IMR-90 (cell line): ENCODE results near the gene TMEM140. TPM values are rescaled to one million over a fixed set of nuclear protein-coding genes. Genes with fewer than 3 reads are reported as not detected.

ENCODE experiments used
- ATAC-seq: fragments of 200-7000 bp; cut with Tn5 transposase; 2 replicates; pipeline ENCODE4 v1.9.1; 2020; ENCODE audit warnings: low read depth, mild to moderate bottlenecking, moderate library complexity
- BruUV-seq: library from RNA; stranded (reverse); fragments of 400-500 nt; replicated peaks from 2 replicates; lab custom pipeline; 2021; lab: Mats Ljungman, UMichigan
- CTCF ChIA-PET: fragments of 300-600 bp; formaldehyde crosslinking; extraction: SDS; loops from one replicate; lab custom pipeline; 2021; ENCODE audit warnings: antibody characterized with exemption; lab: Yijun Ruan, JAX
- POLR2A ChIA-PET: fragments of 300-600 bp; sonication (Branson Sonifier 250); formaldehyde crosslinking; loops from one replicate; lab custom pipeline; 2022; ENCODE audit warnings: antibody characterized with exemption; ENCODE audit not compliant: unreplicated experiment; lab: Charles Lee
- DNase-seq: peaks from one replicate; pipeline ENCODE4 v3.0.0; 2013
- H2AFZ ChIP-seq: replicated peaks from 2 replicates; pipeline ENCODE3; 2013; ENCODE audit warnings: low read length, mild to moderate bottlenecking; ENCODE audit not compliant: poor library complexity
- H2AK5ac ChIP-seq: 2 replicates; pipeline ENCODE4 v1.6.1; 2013; ENCODE audit warnings: low read depth, low read length, inconsistent platforms
- H2AK9ac ChIP-seq: replicated peaks from 2 replicates; pipeline ENCODE3; 2013; ENCODE audit warnings: mild to moderate bottlenecking, low read depth, low read length, moderate library complexity; ENCODE audit not compliant: poor library complexity
- H2BK120ac ChIP-seq: 2 replicates; pipeline ENCODE4 v1.6.1; 2013; ENCODE audit warnings: low read depth, low read length, inconsistent platforms
- H2BK15ac ChIP-seq: 3 replicates; pipeline ENCODE4 v1.6.1; 2013; ENCODE audit warnings: low read depth, low read length, inconsistent platforms
- H2BK20ac ChIP-seq: 2 replicates; pipeline ENCODE4 v1.6.1; 2013; ENCODE audit warnings: low read depth, mild to moderate bottlenecking, inconsistent platforms, low read length, moderate library complexity
- H2BK5ac ChIP-seq: 2 replicates; pipeline ENCODE4 v1.6.1; 2013; ENCODE audit warnings: mild to moderate bottlenecking, low read depth, low read length, inconsistent platforms; ENCODE audit not compliant: poor library complexity, severe bottlenecking
- H3K14ac ChIP-seq: replicated peaks from 2 replicates; pipeline ENCODE4 v1.6.1; 2013; ENCODE audit warnings: low read depth, low read length, inconsistent platforms
- H3K18ac ChIP-seq: 2 replicates; pipeline ENCODE4 v1.6.1; 2013; ENCODE audit warnings: low read depth, low read length, control low read depth
- H3K23ac ChIP-seq: 2 replicates; pipeline ENCODE4 v1.6.1; 2013; ENCODE audit warnings: low read depth, low read length, inconsistent platforms
- H3K27ac ChIP-seq: 2 replicates; pipeline ENCODE4 v1.5.1; 2013; ENCODE audit warnings: mild to moderate bottlenecking, control low read depth, low read length; ENCODE audit not compliant: insufficient read depth
- H3K27me3 ChIP-seq: 2 replicates; pipeline ENCODE4 v1.6.1; 2013; ENCODE audit warnings: low read length; ENCODE audit not compliant: control insufficient read depth, insufficient read depth
- H3K36me3 ChIP-seq: 2 replicates; pipeline ENCODE4 v1.6.1; 2013; ENCODE audit warnings: low read length, mixed read lengths; ENCODE audit not compliant: control insufficient read depth, insufficient read depth
- H3K4ac ChIP-seq: 2 replicates; pipeline ENCODE4 v1.6.1; 2013; ENCODE audit warnings: low read depth, low read length, inconsistent platforms
- H3K4me1 ChIP-seq: 2 replicates; pipeline ENCODE4 v1.6.1; 2013; ENCODE audit warnings: low read length, mixed read lengths; ENCODE audit not compliant: control insufficient read depth, insufficient read depth
- H3K4me2 ChIP-seq: 2 replicates; pipeline ENCODE4 v1.6.1; 2013; ENCODE audit warnings: low read depth, mild to moderate bottlenecking, control low read depth, low read length, moderate library complexity
- H3K4me3 ChIP-seq: 2 replicates; pipeline ENCODE4 v1.5.1; 2013; ENCODE audit warnings: low read depth, mild to moderate bottlenecking, control low read depth, low read length, moderate library complexity; ENCODE audit not compliant: insufficient read depth
- H3K56ac ChIP-seq: 2 replicates; pipeline ENCODE4 v1.6.1; 2013; ENCODE audit warnings: low read length, inconsistent platforms; ENCODE audit not compliant: insufficient read depth; ENCODE audit errors: extremely low read depth
- H3K79me1 ChIP-seq, 2 experiments: 2 replicates each; pipeline ENCODE4 v1.6.1; 2013; ENCODE audit warnings: low read length in 2 of 2, inconsistent platforms in 1 of 2, low read depth in 1 of 2
- H3K9ac ChIP-seq: 2 replicates; pipeline ENCODE4 v1.6.1; 2013; ENCODE audit warnings: low read depth, low read length, control low read depth
- H3K9me1 ChIP-seq: 2 replicates; pipeline ENCODE4 v1.6.1; 2013; ENCODE audit warnings: low read length, inconsistent platforms; ENCODE audit not compliant: insufficient read depth
- H3K9me3 ChIP-seq: 2 replicates; pipeline ENCODE4 v1.6.1; 2013; ENCODE audit warnings: low read length; ENCODE audit not compliant: control insufficient read depth, insufficient read depth
- H4K20me1 ChIP-seq: 2 replicates; pipeline ENCODE4 v1.6.1; 2013; ENCODE audit warnings: low read length, inconsistent platforms; ENCODE audit not compliant: insufficient read depth
- H4K5ac ChIP-seq: 2 replicates; pipeline ENCODE4 v1.6.1; 2013; ENCODE audit warnings: mild to moderate bottlenecking, low read depth, low read length, control low read depth
- H4K8ac ChIP-seq, 2 experiments: 2 replicates each; pipeline ENCODE4 v1.6.1; 2013; ENCODE audit warnings: low read depth in 2 of 2, low read length in 2 of 2, control low read depth in 1 of 2, inconsistent platforms in 1 of 2
- H4K91ac ChIP-seq: 2 replicates; pipeline ENCODE4 v1.6.1; 2013; ENCODE audit warnings: low read depth, low read length, inconsistent platforms; ENCODE audit not compliant: insufficient read depth
- CHD1 ChIP-seq: IDR thresholded peaks from 2 replicates; pipeline ENCODE4 v1.6.1; 2012; ENCODE audit warnings: low read depth, low read length, improper control_type of control experiment
- SMC3 ChIP-seq: fragments of 150-350 bp; IDR thresholded peaks from 2 replicates; pipeline ENCODE4 v1.6.1; 2016; ENCODE audit warnings: low read depth, mild to moderate bottlenecking, antibody characterized with exemption, low read length, moderate library complexity
- WGBS, 2 experiments: methylation state at CpG; one replicate each; pipeline versions ENCODE4 v1.1.5 to v1.1.7; 2013; ENCODE audit warnings: missing lambda C conversion rate in 2 of 2; ENCODE audit not compliant: insufficient read length in 1 of 2; ENCODE audit errors: extremely low coverage in 2 of 2; 5-methylcytosine and 5-hydroxymethylcytosine counted together
- dilution Hi-C: fragments of 300-500 bp; cut with HindIII; formaldehyde crosslinking; loops from one replicate; pipeline ENCODE4 v1.14.3; 2018; ENCODE audit warnings: low sequenced_read_pairs; ENCODE audit not compliant: unreplicated experiment
- in situ Hi-C: fragments of 300-500 bp; cut with MboI; formaldehyde crosslinking; loops from 3 replicates; pipeline ENCODE4 v1.14.3; 2019; ENCODE audit warnings: low sequenced_read_pairs, inconsistent platforms, mixed read lengths
- intact Hi-C: fragments of 100-400 bp; cut with micrococcal nuclease; formaldehyde crosslinking; loops from 2 replicates; pipeline ENCODE4 v1.10.0; 2022
- polyA plus RNA-seq, 3 experiments: library from polyadenylated mRNA; depleted of rRNA; stranded (reverse); fragments of >200 nt; gene quantifications; 2 replicates each; pipeline ENCODE4 v1.2.3, GENCODE V29; 2012; ENCODE audit warnings: low replicate concordance in 1 of 3
- total RNA-seq: library from RNA; depleted of rRNA; stranded (reverse); fragments of >200 nt; gene quantifications from 2 replicates; pipeline ENCODE4 v1.2.3, GENCODE V29; 2012

Gene TMEM140
- total and polyA plus RNA-seq, 2 of the 4 experiments (the other 2 are of a cell fraction) = 0.24 to 0.72 TPM

DNA sequence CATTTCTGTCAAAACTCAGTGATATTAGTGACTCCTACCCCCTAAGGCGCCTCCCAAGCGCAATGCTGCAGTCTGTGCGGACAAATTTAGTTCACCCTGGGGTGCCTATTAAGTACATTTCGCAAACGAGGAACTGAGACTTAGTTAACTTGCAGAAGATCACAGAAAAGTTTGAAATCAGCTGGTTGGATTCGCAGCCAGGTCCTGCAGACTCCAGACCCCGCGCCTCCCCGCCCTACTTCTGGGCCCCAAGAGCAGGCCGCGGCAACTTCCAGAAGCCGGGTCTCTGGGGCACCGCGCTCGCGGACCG is 22.0 kb downstream of the TMEM140 start:
- Histone ChIP-seq H3K79me1 (peaks cover 30 to 50% of the 10 kb centered on the region in 2 experiments), H3K4me1 (peaks cover 12% of the 10 kb centered on the region), H2AFZ (peak overlapping the region; percentile 85), H4K5ac (peak overlapping the region; percentile 72), H4K20me1 (0 out of 2 replicates have a peak, but pooled peaks cover 4% of the 10 kb centered on the region), H3K9ac (peak overlapping the region; percentile 86), H3K36me3 (peaks cover 35% of the 10 kb centered on the region), H3K4me3 (peak overlapping the region; percentile 91), H3K27me3 (no peaks in the 10 kb centered on the region), H2AK9ac (peak overlapping the region; percentile 81), H3K14ac (peak overlapping the region; percentile 73; the same call in 1 of the 2 replicates), H3K27ac (peak overlapping the region; percentile 96), H4K8ac (peak overlapping the region; percentile 75 to 84), H2BK20ac (no peak overlapping the region), H3K56ac (peak overlapping the region; percentile 79; the same call in 1 of the 2 replicates), H3K4ac (peak overlapping the region; percentile 85), H4K91ac (peak overlapping the region; percentile 55; the same call in 1 of the 2 replicates), H2BK15ac (no peak overlapping the region), H2BK5ac (peak overlapping the region; percentile 64), H3K23ac (peak overlapping the region; percentile 15; the same call in 1 of the 2 replicates), H3K9me1 (peaks cover 20% of the 10 kb centered on the region), H3K9me3 (no peaks in the 10 kb centered on the region), H2AK5ac (peak overlapping the region; percentile 11; the same call in 1 of the 2 replicates), H3K4me2 (peak overlapping the region; percentile 80), H3K18ac (no peak overlapping the region; the same call in 1 of the 2 replicates), H2BK120ac (no peak overlapping the region)
- intact Hi-C loops = loop anchor here (1.0 to 2.0 kb wide), 5 partner anchors 41 to 537 kb away; partner anchors contain the start of genes AGBL3 and WDR91
- ChIA-PET CTCF (interaction anchor here (3.7 kb wide), 1 partner anchor 184 kb away, joined by 17 read pairs; the partner anchor contains the start of gene AGBL3), POLR2A (no interaction called here)
- no peak for TF ChIP-seq SMC3
- no peak for TF ChIP-seq CHD1
- no TSS peak for BruUV-seq
- 1% methylated on average over 15 of the region's 17 CpGs; no CpG with 5 or more reads in 1 of the 2 experiments for WGBS, 2 experiments
- ATAC-seq (no peak), DNase-seq (no peak)
- dilution Hi-C loops = no loop called here
- in situ Hi-C loops = loop anchor here (10.0 kb wide), 2 partner anchors 185 to 485 kb away; partner anchors contain the start of gene AGBL3
